Breast epithelium (tissue), 4 donors: ENCODE data around the gene CORO7. TPM values are rescaled to one million over a fixed set of nuclear protein-coding genes. Genes with fewer than 3 reads are reported as not detected.
"Not testable (repeated sequence)": the region's sequence is repeated elsewhere in the genome, so short reads cannot be mapped to it uniquely, and the experiment has no call there.

Experiments
- DNase-seq, 2 donors: peaks; one replicate each; pipeline ENCODE4 v3.0.0-alpha.2; 2019; ENCODE audit warnings: low spot score in 2 of 2
- H3K27ac ChIP-seq, 2 donors: fragments of 200-600 bp; sonication (generic) in 1 of 2; one replicate each; pipeline ENCODE4 v1.5.1; 2016 to 2019; ENCODE audit warnings: mild to moderate bottlenecking in 1 of 2
- H3K27me3 ChIP-seq, 2 donors: fragments of 200-600 bp; sonication (generic) in 1 of 2; one replicate each; pipeline versions ENCODE4 v1.5.1 to v1.6.0; 2017 to 2019; ENCODE audit warnings: control low read depth in 1 of 2, mild to moderate bottlenecking in 1 of 2
- H3K36me3 ChIP-seq: fragments of 200-600 bp; one replicate; pipeline ENCODE4 v1.5.1; 2019
- H3K4me1 ChIP-seq, 2 donors: fragments of 200-600 bp; sonication (generic); one replicate each; pipeline ENCODE4 v1.5.1; 2016 to 2019; ENCODE audit warnings: control low read depth in 1 of 2
- H3K4me3 ChIP-seq, 3 donors: fragments of 200-600 bp; sonication (generic); 1 replicate in 2 of 3; 2 replicates in 1 of 3; pipeline ENCODE4 v1.5.1; 2016 to 2019; ENCODE audit warnings: mild to moderate bottlenecking in 3 of 3, moderate library complexity in 2 of 3
- H3K9me3 ChIP-seq, 2 donors: fragments of 200-600 bp; sonication (generic) in 1 of 2; one replicate each; pipeline ENCODE4 v1.5.1; 2016 to 2019; ENCODE audit warnings: control low read depth in 1 of 2
- CTCF ChIP-seq, 3 donors: fragments of 450-650 bp; IDR thresholded peaks; one replicate each; pipeline ENCODE4 v1.5.1; 2016 to 2017; ENCODE audit warnings: antibody characterized with exemption in 3 of 3, mild to moderate bottlenecking in 3 of 3, moderate library complexity in 3 of 3
- POLR2A ChIP-seq: fragments of 450-650 bp; IDR thresholded peaks from one replicate; pipeline ENCODE4 v1.6.1; 2016; ENCODE audit warnings: antibody characterized with exemption, mild to moderate bottlenecking, moderate library complexity
- POLR2AphosphoS5 ChIP-seq, 3 donors: sonication (generic); formaldehyde crosslinking; IDR thresholded peaks; one replicate each; pipeline ENCODE4 v1.6.1; 2017; ENCODE audit warnings: antibody characterized with exemption in 3 of 3
- intact Hi-C: fragments of 100-400 bp; cut with DNase I; formaldehyde crosslinking; loops from one replicate; pipeline ENCODE4 v1.15.1; 2023; ENCODE audit warnings: low total_unique reads
- total RNA-seq, 3 donors: library from RNA; depleted of rRNA; stranded (reverse); fragments of >200 nt; gene quantifications; one replicate each; pipeline ENCODE4 v1.1.0, GENCODE V29; 2016

CORO7 gene
- total RNA-seq, 3 donors from 2014 or later, result 19.7 to 25.9 (median 22.7) TPM

GRCh38 chr16:4334724-4335495 is 81.5 kb downstream of the CORO7 start:
- Histone ChIP-seq H3K4me1 (no peaks in the 10 kb centered on the region), H3K9me3 (no peaks in the 10 kb centered on the region), H3K27ac (no peak overlapping the region), H3K4me3 (no peak overlapping the region), H3K36me3 (no peaks in the 10 kb centered on the region), H3K27me3 (no peaks in the 10 kb centered on the region)
- TF ChIP-seq POLR2AphosphoS5 (IDR thresholded peaks at IDR 0.05), result no peak
- no peak for TF ChIP-seq POLR2A
- no peak for TF ChIP-seq CTCF (IDR thresholded peaks at IDR 0.05)
- no peak for DNase-seq
- intact Hi-C loops, result loop anchor here (2.0 kb wide), 1 partner anchor 28 kb away; no protein-coding TSS in a partner anchor

GRCh38 chr16:4333714-4334113 is 82.7 kb downstream of the CORO7 start:
- H3K27ac ChIP-seq, H3K4me1 ChIP-seq, DNase-seq, H3K9me3 ChIP-seq, H3K4me3 ChIP-seq, H3K27me3 ChIP-seq, H3K36me3 ChIP-seq: not testable (repeated sequence)
- intact Hi-C loops, result loop anchor here (2.0 kb wide), 1 partner anchor 29 kb away; no protein-coding TSS in a partner anchor

GRCh38 chr16:4333308-4333638 is 83.1 kb downstream of the CORO7 start:
- Histone ChIP-seq H3K4me1 (peaks cover 6 to 8% of the 10 kb centered on the region in 2 donors), H3K27me3 (no peaks in the 10 kb centered on the region), H3K27ac (no peak overlapping the region), H3K9me3 (no peaks in the 10 kb centered on the region), H3K36me3 (no peaks in the 10 kb centered on the region), H3K4me3 (no peak overlapping the region)
- TF ChIP-seq POLR2AphosphoS5 (IDR thresholded peaks at IDR 0.05) (no peak), POLR2A (no peak), CTCF (IDR thresholded peaks at IDR 0.05) (no peak)
- no peak for DNase-seq
- intact Hi-C loops, result no loop called here

GRCh38 chr16:4332623-4333307 is 83.6 kb downstream of the CORO7 start:
- intact Hi-C loops, result no loop called here
- TF ChIP-seq POLR2A (no peak), POLR2AphosphoS5 (IDR thresholded peaks at IDR 0.05) (no peak), CTCF (IDR thresholded peaks at IDR 0.05) (no peak)
- Histone ChIP-seq H3K9me3 (no peaks in the 10 kb centered on the region), H3K27ac (no peak overlapping the region), H3K4me1 (peaks cover 6 to 8% of the 10 kb centered on the region in 2 donors), H3K27me3 (no peaks in the 10 kb centered on the region), H3K4me3 (no peak overlapping the region), H3K36me3 (no peaks in the 10 kb centered on the region)
- DNase-seq, result no peak

- H3K4me3 ChIP-seq, result no peak overlapping the region
- no peaks in the 10 kb centered on the region for H3K9me3 ChIP-seq
- H3K4me1 ChIP-seq, result peaks cover 6 to 14% of the 10 kb centered on the region in 2 donors
- no peaks in the 10 kb centered on the region for H3K36me3 ChIP-seq
- intact Hi-C loops, result no loop called here
- no peaks in the 10 kb centered on the region for H3K27me3 ChIP-seq
- TF ChIP-seq CTCF (IDR thresholded peaks at IDR 0.05) (no peak), POLR2AphosphoS5 (IDR thresholded peaks at IDR 0.05) (no peak)
- H3K27ac ChIP-seq, result no peak overlapping the region
- no peak for DNase-seq
Observed at GRCh38 chr16:4332083-4332482, 84.3 kb downstream of the CORO7 start.
